H9 (cell line): ENCODE results near the gene GLYATL3. TPM values are rescaled to one million over a fixed set of nuclear protein-coding genes. Genes with fewer than 3 reads are reported as not detected.

Source experiments
- DNase-seq: peaks from one replicate; pipeline ENCODE4 v3.0.0-alpha.2; 2017
- H2AFZ ChIP-seq: one replicate; pipeline ENCODE4 v1.6.1; 2013; ENCODE audit warnings: mild to moderate bottlenecking, low read length, control low read depth, moderate library complexity
- H2AK5ac ChIP-seq: 2 replicates; pipeline ENCODE4 v1.6.1; 2013; ENCODE audit warnings: low read length, control low read depth, mixed read lengths; ENCODE audit not compliant: insufficient read length
- H2BK120ac ChIP-seq: one replicate; pipeline ENCODE4 v1.6.1; 2013; ENCODE audit warnings: low read depth, mild to moderate bottlenecking, low read length, control low read depth, inconsistent platforms; ENCODE audit not compliant: poor library complexity, severe bottlenecking
- H2BK12ac ChIP-seq: 2 replicates; pipeline ENCODE4 v1.6.1; 2013; ENCODE audit warnings: low read length, control low read depth, mixed read lengths, low read depth; ENCODE audit not compliant: insufficient read length
- H2BK15ac ChIP-seq: 2 replicates; pipeline ENCODE4 v1.6.1; 2013; ENCODE audit warnings: low read depth, low read length, control low read depth
- H2BK20ac ChIP-seq: one replicate; pipeline ENCODE4 v1.6.1; 2013; ENCODE audit warnings: low read depth, mild to moderate bottlenecking, low read length, control low read depth, inconsistent platforms; ENCODE audit not compliant: poor library complexity, severe bottlenecking
- H2BK5ac ChIP-seq: 2 replicates; pipeline ENCODE4 v1.6.1; 2013; ENCODE audit warnings: low read length, control low read depth, mixed read lengths; ENCODE audit not compliant: insufficient read length
- H3K14ac ChIP-seq: 2 replicates; pipeline ENCODE4 v1.6.1; 2013; ENCODE audit warnings: low read length, control low read depth; ENCODE audit not compliant: insufficient read depth
- H3K18ac ChIP-seq: 2 replicates; pipeline ENCODE4 v1.6.1; 2013; ENCODE audit warnings: low read depth, mild to moderate bottlenecking, mixed read lengths, low read length, control low read depth; ENCODE audit not compliant: insufficient read length
- H3K23ac ChIP-seq: 2 replicates; pipeline ENCODE4 v1.6.1; 2013; ENCODE audit warnings: low read length, control low read depth, mixed read lengths, low read depth; ENCODE audit not compliant: insufficient read length
- H3K23me2 ChIP-seq: 2 replicates; pipeline ENCODE4 v1.6.1; 2013; ENCODE audit warnings: low read depth, mild to moderate bottlenecking, mixed read lengths, low read length, control low read depth; ENCODE audit not compliant: insufficient read length, poor library complexity, severe bottlenecking
- H3K27ac ChIP-seq: 2 replicates; pipeline ENCODE4 v1.5.1; 2013; ENCODE audit warnings: low read length, control low read depth, mixed read lengths, low read depth; ENCODE audit not compliant: insufficient read length
- H3K27me3 ChIP-seq: 2 replicates; pipeline ENCODE4 v1.6.1; 2013; ENCODE audit warnings: low read length, control low read depth, inconsistent platforms; ENCODE audit not compliant: insufficient read depth
- H3K4ac ChIP-seq: 2 replicates; pipeline ENCODE4 v1.6.1; 2013; ENCODE audit warnings: low read depth, mild to moderate bottlenecking, control low read depth, inconsistent platforms, low read length, moderate library complexity
- H3K4me1 ChIP-seq: 2 replicates; pipeline ENCODE4 v1.6.1; 2013; ENCODE audit warnings: low read length, control low read depth, inconsistent platforms; ENCODE audit not compliant: insufficient read depth
- H3K4me2 ChIP-seq: 2 replicates; pipeline ENCODE4 v1.6.1; 2013; ENCODE audit warnings: low read length, control low read depth, mixed read lengths; ENCODE audit not compliant: insufficient read length, insufficient read depth
- H3K56ac ChIP-seq: 2 replicates; pipeline ENCODE4 v1.6.1; 2013; ENCODE audit warnings: low read depth, mild to moderate bottlenecking, mixed read lengths, low read length, control low read depth; ENCODE audit not compliant: insufficient read length
- H3K79me1 ChIP-seq: 2 replicates; pipeline ENCODE4 v1.6.1; 2013; ENCODE audit warnings: low read depth, mild to moderate bottlenecking, moderate library complexity, low read length, control low read depth, inconsistent platforms; ENCODE audit not compliant: insufficient read depth, poor library complexity, severe bottlenecking
- H3K79me2 ChIP-seq: 2 replicates; pipeline ENCODE4 v1.6.1; 2013; ENCODE audit warnings: low read length, control low read depth, inconsistent platforms; ENCODE audit not compliant: insufficient read depth
- H3K9ac ChIP-seq: 2 replicates; pipeline ENCODE4 v1.6.1; 2013; ENCODE audit warnings: low read length, control low read depth, mixed read lengths; ENCODE audit not compliant: insufficient read length; ENCODE audit errors: extremely low read depth
- H3K9me3 ChIP-seq: one replicate; pipeline ENCODE4 v1.6.1; 2013; ENCODE audit warnings: low read depth, low read length, inconsistent platforms; ENCODE audit not compliant: control insufficient read depth
- H3T11ph ChIP-seq: one replicate; pipeline ENCODE4 v1.6.1; 2013; ENCODE audit warnings: mild to moderate bottlenecking, low read length, control low read depth, inconsistent platforms
- H4K20me1 ChIP-seq: one replicate; pipeline ENCODE4 v1.6.1; 2013; ENCODE audit not compliant: control insufficient read depth, insufficient read length, insufficient read depth
- H4K5ac ChIP-seq: 2 replicates; pipeline ENCODE4 v1.6.1; 2013; ENCODE audit warnings: low read depth, mild to moderate bottlenecking, mixed read lengths, low read length, control low read depth; ENCODE audit not compliant: insufficient read length
- H4K8ac ChIP-seq: replicated peaks from 2 replicates; pipeline ENCODE4 v1.6.1; 2013; ENCODE audit warnings: low read length, control low read depth, mixed read lengths, low read depth; ENCODE audit not compliant: insufficient read length
- H4K91ac ChIP-seq: 2 replicates; pipeline ENCODE4 v1.6.1; 2013; ENCODE audit warnings: low read depth, mild to moderate bottlenecking, moderate library complexity, mixed read lengths, low read length, control low read depth; ENCODE audit not compliant: insufficient read length
- H3K27ac Mint-ChIP-seq, 3 experiments: 2 replicates in 2 of 3; 3 replicates in 1 of 3; pipeline ENCODE4 v1.8.0; 2020 to 2021; ENCODE audit warnings: mixed read lengths in 3 of 3, mild to moderate bottlenecking in 1 of 3, moderate library complexity in 1 of 3
- H3K27me3 Mint-ChIP-seq: 2 replicates; pipeline ENCODE4 v1.8.0; 2021; ENCODE audit warnings: low read depth, mild to moderate bottlenecking, moderate library complexity, mixed read lengths
- H3K36me3 Mint-ChIP-seq, 3 experiments: 2 replicates in 2 of 3; 3 replicates in 1 of 3; pipeline ENCODE4 v1.8.0; 2020 to 2021; ENCODE audit warnings: low read depth in 3 of 3, mixed read lengths in 3 of 3; ENCODE audit not compliant: insufficient read depth in 1 of 3
- H3K4me1 Mint-ChIP-seq, 2 experiments: 2 replicates each; pipeline ENCODE4 v1.8.0; 2020; ENCODE audit warnings: mixed read lengths in 2 of 2
- H3K4me3 Mint-ChIP-seq, 2 experiments: 2 replicates in 1 of 2; 3 replicates in 1 of 2; pipeline ENCODE4 v1.8.0; 2020 to 2021; ENCODE audit warnings: mild to moderate bottlenecking in 2 of 2, mixed read lengths in 2 of 2, moderate library complexity in 1 of 2
- H3K9me3 Mint-ChIP-seq, 2 experiments: 2 replicates in 1 of 2; 3 replicates in 1 of 2; pipeline ENCODE4 v1.8.0; 2020; ENCODE audit warnings: mild to moderate bottlenecking in 2 of 2, mixed read lengths in 2 of 2, moderate library complexity in 1 of 2
- CTCF ChIP-seq: fragments of 200-600 bp; sonication (generic); conservative IDR thresholded peaks from 3 replicates; pipeline ENCODE4 v1.8.0; 2021; ENCODE audit warnings: antibody characterized with exemption, mild to moderate bottlenecking
- WGBS: extraction: QIAGEN DNeasy Blood & Tissue Kit; methylation state at CpG from one replicate; pipeline ENCODE4 v1.1.7; 2013; ENCODE audit warnings: missing lambda C conversion rate, low lambda C conversion rate, mixed read lengths; ENCODE audit not compliant: insufficient read length; ENCODE audit errors: extremely low coverage; 5-methylcytosine and 5-hydroxymethylcytosine counted together
- total RNA-seq: library from RNA; stranded (reverse); gene quantifications from 2 replicates; pipeline ENCODE4 v1.2.1, GENCODE V29; 2021

Gene GLYATL3
- total RNA-seq, 1 experiment from 2014 or later: not detected

DNA sequence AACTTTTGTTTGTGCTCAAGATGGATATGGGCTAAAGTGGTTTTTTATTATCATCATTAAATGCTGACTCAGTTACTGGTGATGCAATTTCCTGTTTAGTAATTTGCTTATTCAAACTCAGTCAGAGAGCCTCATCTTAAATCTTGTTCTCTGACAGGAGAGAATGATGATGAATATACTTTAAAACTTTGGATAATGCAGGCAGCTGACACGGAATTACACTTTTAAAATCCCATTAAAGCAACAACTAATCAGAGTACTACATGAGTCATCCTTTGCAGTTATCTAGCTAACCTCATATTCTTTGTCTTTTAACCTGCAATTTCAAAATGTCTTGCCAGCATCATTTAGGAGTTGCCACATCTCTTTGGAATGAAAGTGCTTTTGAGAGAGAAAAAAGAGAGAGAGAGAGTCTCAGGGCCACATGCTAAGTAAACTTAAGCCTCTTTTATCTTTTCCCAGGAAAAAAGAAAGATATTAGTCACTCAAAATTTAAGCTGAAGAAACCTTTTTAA, 41.5 kb downstream of the GLYATL3 start:
- Histone ChIP-seq H3K56ac (no peak overlapping the region), H3K9ac (no peak overlapping the region), H2BK120ac (no peak overlapping the region), H4K5ac (no peak overlapping the region), H3K9me3 (no peaks in the 10 kb centered on the region), H3K4me1 (no peaks in the 10 kb centered on the region), H2BK20ac (no peak overlapping the region), H2BK15ac (no peak overlapping the region), H3K27ac (no peak overlapping the region), H2AK5ac (no peak overlapping the region), H3K18ac (no peak overlapping the region), H2AFZ (no peak overlapping the region), H3K27me3 (no peaks in the 10 kb centered on the region), H4K91ac (no peak overlapping the region), H3K23ac (no peak overlapping the region), H3K79me1 (no peaks in the 10 kb centered on the region), H2BK5ac (no peak overlapping the region), H3T11ph (no peak overlapping the region), H3K4ac (no peak overlapping the region), H4K20me1 (no peaks in the 10 kb centered on the region), H2BK12ac (no peak overlapping the region), H3K14ac (no peak overlapping the region), H4K8ac (no peak overlapping the region), H3K23me2 (no peaks in the 10 kb centered on the region), H3K79me2 (no peaks in the 10 kb centered on the region), H3K4me2 (no peak overlapping the region)
- 0 out of 5 replicates have a peak, but pooled peaks cover 0 to 5% of the 10 kb centered on the region in 2 experiments for H3K9me3 Mint-ChIP-seq
- H3K4me3 Mint-ChIP-seq: no peak overlapping the region
- H3K27ac Mint-ChIP-seq: no peak overlapping the region
- no CpG with 5 or more reads among the region's 1 CpG for WGBS
- no peak for TF ChIP-seq CTCF
- DNase-seq: no peak
- H3K27me3 Mint-ChIP-seq: no peaks in the 10 kb centered on the region
- H3K4me1 Mint-ChIP-seq: peaks cover 7% of the 10 kb centered on the region in 2 experiments
- no peaks in the 10 kb centered on the region for H3K36me3 Mint-ChIP-seq
